ENCODE data around the gene SLC25A1.

DNA sequence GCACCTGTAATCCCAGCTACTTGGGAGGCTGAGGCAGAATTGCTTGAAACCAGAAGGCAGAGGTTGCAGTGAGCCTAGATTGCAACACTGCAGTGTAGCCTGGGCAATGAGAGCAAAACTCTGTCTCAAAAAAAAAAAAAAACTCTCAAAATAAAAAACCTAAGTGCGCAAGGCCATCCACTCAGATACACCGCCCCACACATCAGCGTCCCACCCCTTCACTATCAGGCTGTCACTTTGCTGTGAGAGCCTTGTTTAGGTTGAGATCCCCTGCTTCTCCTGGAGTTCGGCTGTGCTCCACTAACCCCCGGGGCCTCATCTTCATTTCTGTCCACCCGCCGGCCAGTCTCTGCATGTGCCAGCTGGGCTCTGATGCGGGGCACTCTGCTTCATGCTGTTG is 12.1 kb downstream of the SLC25A1 start:
- TF ChIP-seq, protein P1, sequence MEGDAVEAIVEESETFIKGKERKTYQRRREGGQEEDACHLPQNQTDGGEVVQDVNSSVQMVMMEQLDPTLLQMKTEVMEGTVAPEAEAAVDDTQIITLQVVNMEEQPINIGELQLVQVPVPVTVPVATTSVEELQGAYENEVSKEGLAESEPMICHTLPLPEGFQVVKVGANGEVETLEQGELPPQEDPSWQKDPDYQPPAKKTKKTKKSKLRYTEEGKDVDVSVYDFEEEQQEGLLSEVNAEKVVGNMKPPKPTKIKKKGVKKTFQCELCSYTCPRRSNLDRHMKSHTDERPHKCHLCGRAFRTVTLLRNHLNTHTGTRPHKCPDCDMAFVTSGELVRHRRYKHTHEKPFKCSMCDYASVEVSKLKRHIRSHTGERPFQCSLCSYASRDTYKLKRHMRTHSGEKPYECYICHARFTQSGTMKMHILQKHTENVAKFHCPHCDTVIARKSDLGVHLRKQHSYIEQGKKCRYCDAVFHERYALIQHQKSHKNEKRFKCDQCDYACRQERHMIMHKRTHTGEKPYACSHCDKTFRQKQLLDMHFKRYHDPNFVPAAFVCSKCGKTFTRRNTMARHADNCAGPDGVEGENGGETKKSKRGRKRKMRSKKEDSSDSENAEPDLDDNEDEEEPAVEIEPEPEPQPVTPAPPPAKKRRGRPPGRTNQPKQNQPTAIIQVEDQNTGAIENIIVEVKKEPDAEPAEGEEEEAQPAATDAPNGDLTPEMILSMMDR (IDR thresholded peaks at IDR 0.05): no peak
- TF ChIP-seq EZH2 (IDR thresholded peaks at IDR 0.05; ENCODE audit: borderline replicate concordance, insufficient read depth, low read depth, low read length, poor library complexity, severe bottlenecking): no peak
